Loucy (cell line): ENCODE data around the gene CLCN5.

Experiments used
- CTCF ChIP-seq: fragments of 200-600 bp; sonication (generic); conservative IDR thresholded peaks from 2 replicates; pipeline ENCODE4 v1.5.1; 2014; ENCODE audit warnings: mild to moderate bottlenecking, antibody characterized with exemption, low read length
- EZH2phosphoT487 ChIP-seq: fragments of 200-600 bp; IDR thresholded peaks from 2 replicates; pipeline ENCODE4 v1.6.1; 2018; ENCODE audit warnings: antibody characterized with exemption, mild to moderate bottlenecking, moderate library complexity, borderline replicate concordance

GRCh38 chrX:49987651-49988050 lies 65.3 kb downstream of the CLCN5 start:
- TF ChIP-seq CTCF = no peak
- no peak for TF ChIP-seq EZH2phosphoT487
